Keratinocyte (primary cell): Measurements from ENCODE around the gene FIGNL1. TPM values are rescaled to one million over a fixed set of nuclear protein-coding genes. Genes with fewer than 3 reads are reported as not detected.
"Not testable (repeated sequence)": the region's sequence is repeated elsewhere in the genome, so short reads cannot be mapped to it uniquely, and the experiment has no call there.

Source experiments
- DNase-seq: peaks from one replicate; pipeline ENCODE4 v3.0.0-alpha.2; 2011; ENCODE audit warnings: low read depth, missing footprints, low spot score
- FAIRE-seq: peaks from 2 replicates; lab custom pipeline; 2011; peaks lifted over from hg19 to GRCh38; lab: Jason Lieb, UNC
- H2AFZ ChIP-seq: 2 replicates; pipeline ENCODE4 v1.6.0; 2012; ENCODE audit warnings: low read length, control low read depth, inconsistent platforms; ENCODE audit not compliant: control insufficient read depth
- H3K27ac ChIP-seq: 2 replicates; pipeline ENCODE4 v1.5.1; 2011; ENCODE audit warnings: low read length; ENCODE audit not compliant: control insufficient read depth, insufficient read depth
- H3K27me3 ChIP-seq: 3 replicates; pipeline ENCODE4 v1.6.0; 2011; ENCODE audit warnings: low read length; ENCODE audit not compliant: control insufficient read depth, insufficient read depth; ENCODE audit errors: extremely low read depth
- H3K36me3 ChIP-seq, 2 experiments: 2 replicates in 1 of 2; 3 replicates in 1 of 2; pipeline ENCODE4 v1.5.1; 2011; ENCODE audit warnings: low read length in 2 of 2, mild to moderate bottlenecking in 1 of 2; ENCODE audit not compliant: control insufficient read depth in 2 of 2, insufficient read depth in 2 of 2; ENCODE audit errors: extremely low read depth in 1 of 2
- H3K4me1 ChIP-seq: 3 replicates; pipeline ENCODE4 v1.5.1; 2011; ENCODE audit warnings: low read length; ENCODE audit not compliant: control insufficient read depth, insufficient read depth; ENCODE audit errors: extremely low read depth
- H3K4me2 ChIP-seq: 3 replicates; pipeline ENCODE4 v1.6.0; 2011; ENCODE audit warnings: low read depth, low read length; ENCODE audit not compliant: control insufficient read depth, insufficient read depth; ENCODE audit errors: extremely low read depth
- H3K4me3 ChIP-seq, 3 experiments: fragments of 200-600 bp in 1 of 3; sonication (generic) in 1 of 3; 2 replicates in 2 of 3; 3 replicates in 1 of 3; pipeline ENCODE4 v1.5.1; 2011 to 2016; ENCODE audit warnings: low read length in 3 of 3, mild to moderate bottlenecking in 3 of 3, control low read depth in 2 of 3, inconsistent platforms in 1 of 3, low read depth in 1 of 3, mixed read lengths in 1 of 3, mixed run types in 1 of 3, moderate library complexity in 1 of 3; ENCODE audit not compliant: control insufficient read depth in 2 of 3, insufficient read depth in 2 of 3; ENCODE audit errors: extremely low read depth in 1 of 3
- H3K79me2 ChIP-seq: 2 replicates; pipeline ENCODE4 v1.6.0; 2012; ENCODE audit warnings: low read length; ENCODE audit not compliant: control insufficient read depth, insufficient read depth
- H3K9ac ChIP-seq: 3 replicates; pipeline ENCODE4 v1.6.0; 2011; ENCODE audit warnings: low read length; ENCODE audit not compliant: control insufficient read depth, insufficient read depth; ENCODE audit errors: extremely low read depth
- H3K9me1 ChIP-seq: 3 replicates; pipeline ENCODE4 v1.6.0; 2011; ENCODE audit warnings: low read length; ENCODE audit not compliant: control insufficient read depth, insufficient read depth; ENCODE audit errors: extremely low read depth
- H3K9me3 ChIP-seq: 2 replicates; pipeline ENCODE4 v1.5.1; 2012; ENCODE audit warnings: low read depth, low read length; ENCODE audit not compliant: control insufficient read depth
- H4K20me1 ChIP-seq: 3 replicates; pipeline ENCODE4 v1.6.0; 2011; ENCODE audit warnings: low read length; ENCODE audit not compliant: control insufficient read depth, insufficient read depth; ENCODE audit errors: extremely low read depth
- CTCF ChIP-seq, 3 experiments: IDR thresholded peaks in 1 of 3; conservative IDR thresholded peaks in 1 of 3; optimal IDR thresholded peaks in 1 of 3; 2 replicates in 2 of 3; 3 replicates in 1 of 3; pipeline versions ENCODE3 to v1.5.1; 2011; ENCODE audit warnings: low read length in 3 of 3, mild to moderate bottlenecking in 3 of 3, moderate library complexity in 2 of 3, control low read depth in 1 of 3, inconsistent platforms in 1 of 3; ENCODE audit not compliant: insufficient read depth in 2 of 3; ENCODE audit errors: extremely low read depth in 1 of 3
- EZH2 ChIP-seq: IDR thresholded peaks from one replicate; pipeline ENCODE4 v1.6.1; 2012; ENCODE audit warnings: inconsistent platforms, mild to moderate bottlenecking, low read length, moderate library complexity
- dilution Hi-C: fragments of 300-500 bp; cut with MboI; formaldehyde crosslinking; loops from one replicate; pipeline ENCODE4 v1.7.0; 2020; ENCODE audit warnings: low sequenced_read_pairs; ENCODE audit not compliant: extremely low pct_ligation_motif_present
- polyA plus RNA-seq, 5 experiments: library from polyadenylated mRNA; depleted of rRNA in 3 of 5; stranded (reverse) in 3 of 5; stranded (forward) in 1 of 5; unstranded in 1 of 5; fragments of >200 nt; gene quantifications; 1 replicate in 1 of 5; 2 replicates in 3 of 5; 3 replicates in 1 of 5; pipeline versions ENCODE4 v1.2.1 to v1.2.3, GENCODE V29; 2011 to 2012; ENCODE audit warnings: missing spikeins in 2 of 5, low read depth in 1 of 5, low replicate concordance in 1 of 5

FIGNL1 gene
- polyA plus RNA-seq, 1 donor (not counting 4 experiments of a cell fraction or from before 2014, with no cell fraction given) = 12.7 TPM

GRCh38 chr7:50462361-50462760 is 12.2 kb upstream of the FIGNL1 start:
- Histone ChIP-seq H3K79me2 (no peaks in the 10 kb centered on the region), H3K9ac (no peak overlapping the region), H3K4me3 (no peak overlapping the region), H3K27ac (no peak overlapping the region), H3K9me1 (no peaks in the 10 kb centered on the region), H3K27me3 (peaks cover 7% of the 10 kb centered on the region), H3K36me3 (no peaks in the 10 kb centered on the region), H2AFZ (no peak overlapping the region), H3K4me1 (no peaks in the 10 kb centered on the region), H4K20me1 (no peaks in the 10 kb centered on the region), H3K9me3 (no peaks in the 10 kb centered on the region), H3K4me2 (no peak overlapping the region)
- dilution Hi-C loops = no loop called here
- DNase-seq = no peak
- FAIRE-seq = no peak
- TF ChIP-seq EZH2 = no peak
- no peak for TF ChIP-seq CTCF (optimal IDR thresholded peaks at IDR 0.05 in 1 of 3, IDR thresholded peaks at IDR 0.05 in 1 of 3, conservative IDR thresholded peaks at IDR 0.05 in 1 of 3; ENCODE audit: extremely low read depth in 1 of 3, insufficient read depth in 2 of 3, low read length in 3 of 3)

DNA sequence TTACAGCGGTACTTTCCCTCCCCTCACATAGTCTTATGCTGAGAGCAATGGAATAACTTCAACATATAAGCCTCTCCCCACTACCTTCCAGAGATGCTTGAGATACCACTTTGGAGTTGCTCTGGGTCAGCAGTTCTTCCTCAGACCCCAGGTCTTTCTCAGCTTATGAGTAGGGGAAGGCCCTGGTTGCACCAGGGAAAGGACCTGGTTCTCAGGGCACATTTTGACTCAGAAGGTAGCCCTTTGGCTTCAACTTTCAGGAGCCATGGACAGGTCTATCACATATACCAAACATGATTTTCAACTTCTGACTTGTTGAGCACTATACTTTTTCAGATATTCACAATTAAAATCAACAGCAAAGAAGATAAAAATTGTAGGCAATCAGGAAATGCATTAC is 11.5 kb upstream of the FIGNL1 start:
- no peaks in the 10 kb centered on the region for H3K79me2 ChIP-seq
- dilution Hi-C loops = no loop called here
- no peak overlapping the region for H2AFZ ChIP-seq
- no peaks in the 10 kb centered on the region for H3K9me3 ChIP-seq
- TF ChIP-seq CTCF (optimal IDR thresholded peaks at IDR 0.05 in 1 of 3, IDR thresholded peaks at IDR 0.05 in 1 of 3, conservative IDR thresholded peaks at IDR 0.05 in 1 of 3; ENCODE audit: extremely low read depth in 1 of 3, insufficient read depth in 2 of 3, low read length in 3 of 3) (no peak), EZH2 (no peak)
- H3K9ac ChIP-seq = no peak overlapping the region
- no peak overlapping the region for H3K27ac ChIP-seq
- H3K4me3 ChIP-seq = no peak overlapping the region
- H3K4me2 ChIP-seq = no peak overlapping the region
- H3K9me1 ChIP-seq = no peaks in the 10 kb centered on the region
- DNase-seq = no peak
- no peak for FAIRE-seq
- no peaks in the 10 kb centered on the region for H3K4me1 ChIP-seq
- no peaks in the 10 kb centered on the region for H3K36me3 ChIP-seq
- H4K20me1 ChIP-seq = no peaks in the 10 kb centered on the region
- H3K27me3 ChIP-seq = peaks cover 10% of the 10 kb centered on the region

GRCh38 chr7:50459183-50459582 is 9.0 kb upstream of the FIGNL1 start:
- H3K9me3 ChIP-seq, H3K79me2 ChIP-seq, H3K4me3 ChIP-seq, dilution Hi-C loops, H3K27ac ChIP-seq, H3K36me3 ChIP-seq, H2AFZ ChIP-seq, H4K20me1 ChIP-seq, FAIRE-seq, H3K4me1 ChIP-seq, DNase-seq, H3K27me3 ChIP-seq, H3K4me2 ChIP-seq, H3K9ac ChIP-seq, H3K9me1 ChIP-seq: not testable (repeated sequence)

GRCh38 chr7:50458651-50459050 is 8.5 kb upstream of the FIGNL1 start:
- H4K20me1 ChIP-seq, FAIRE-seq, H3K9me3 ChIP-seq, H3K9me1 ChIP-seq, dilution Hi-C loops, H3K4me3 ChIP-seq, H3K27me3 ChIP-seq, H3K36me3 ChIP-seq, H3K4me1 ChIP-seq, H3K9ac ChIP-seq, H3K79me2 ChIP-seq, DNase-seq, H3K4me2 ChIP-seq, H2AFZ ChIP-seq, H3K27ac ChIP-seq: not testable (repeated sequence)
